Measurements from ENCODE around the gene JCAD. TPM values are rescaled to one million over a fixed set of nuclear protein-coding genes. Genes with fewer than 3 reads are reported as not detected.

Gene JCAD
- total and polyA plus RNA-seq, 2 experiments from 2014 or later: 0.78 to 2.1 TPM

GRCh38 chr10:30057421-30057841, 2.0 kb downstream of the JCAD start:
- H3K4me3 ChIP-seq: no peak overlapping the region
- no peaks in the 10 kb centered on the region for H3K9me2 ChIP-seq (ENCODE audit: insufficient read depth)
- peak overlapping the region; percentile 77 for H3K4me3 Mint-ChIP-seq
- no peaks in the 10 kb centered on the region for H4K20me1 ChIP-seq (replicated peaks; ENCODE audit: insufficient read depth)
- peak overlapping the region; percentile 95 for H3K4me2 ChIP-seq
- H3K27me3 Mint-ChIP-seq (ENCODE audit: insufficient read depth, low read depth, poor library complexity): peaks cover 22% of the 10 kb centered on the region
- ATAC-seq: no peak
- H3K79me2 ChIP-seq (replicated peaks; ENCODE audit: insufficient read depth): no peaks in the 10 kb centered on the region
- no peak for DNase-seq (ENCODE audit: low spot score)
- peaks cover 33% of the 10 kb centered on the region for H3K4me1 Mint-ChIP-seq
- no peak overlapping the region for H2AFZ ChIP-seq
- H3K4me1 ChIP-seq (ENCODE audit: insufficient read depth): peaks cover 31% of the 10 kb centered on the region
- no peaks in the 10 kb centered on the region; the same call in 2 of the 3 replicates for H3K9me3 Mint-ChIP-seq
- no peak overlapping the region for H3K27ac ChIP-seq (ENCODE audit: low read depth)
- no peak overlapping the region for H3K27ac Mint-ChIP-seq
- no peaks in the 10 kb centered on the region for H3F3A ChIP-seq (replicated peaks; ENCODE audit: low read depth)
- TF ChIP-seq EZH2phosphoT487 (IDR thresholded peaks at IDR 0.05; ENCODE audit: unreplicated experiment): no peak
- H3K36me3 ChIP-seq (ENCODE audit: insufficient read depth): no peaks in the 10 kb centered on the region
- H3K27me3 ChIP-seq (ENCODE audit: insufficient read depth): peaks cover 36% of the 10 kb centered on the region
- H3K36me3 Mint-ChIP-seq (ENCODE audit: low read depth): no peaks in the 10 kb centered on the region; the same call in 2 of the 3 replicates

- H3K27me3 Mint-ChIP-seq (ENCODE audit: insufficient read depth, low read depth, poor library complexity): peaks cover 22% of the 10 kb centered on the region
- peak overlapping the region; percentile 64; the same call in 1 of the 2 replicates for H3K27ac Mint-ChIP-seq
- Histone ChIP-seq H2AFZ (no peak overlapping the region), H3K27me3 (ENCODE audit: insufficient read depth) (peaks cover 36% of the 10 kb centered on the region), H3F3A (replicated peaks; ENCODE audit: low read depth) (no peaks in the 10 kb centered on the region), H3K4me2 (peak overlapping the region; percentile 95), H3K36me3 (ENCODE audit: insufficient read depth) (no peaks in the 10 kb centered on the region), H3K4me3 (no peak overlapping the region), H3K79me2 (replicated peaks; ENCODE audit: insufficient read depth) (no peaks in the 10 kb centered on the region), H3K27ac (ENCODE audit: low read depth) (no peak overlapping the region), H3K4me1 (ENCODE audit: insufficient read depth) (peaks cover 31% of the 10 kb centered on the region), H4K20me1 (replicated peaks; ENCODE audit: insufficient read depth) (no peaks in the 10 kb centered on the region), H3K9me2 (ENCODE audit: insufficient read depth) (no peaks in the 10 kb centered on the region)
- DNase-seq (ENCODE audit: low spot score) (peak; percentile 61), ATAC-seq (peak; percentile 36)
- no peaks in the 10 kb centered on the region; the same call in 2 of the 3 replicates for H3K36me3 Mint-ChIP-seq (ENCODE audit: low read depth)
- H3K4me3 Mint-ChIP-seq: peak overlapping the region; percentile 19; the same call in 1 of the 3 replicates
- no peaks in the 10 kb centered on the region; the same call in 2 of the 3 replicates for H3K9me3 Mint-ChIP-seq
- peaks cover 35% of the 10 kb centered on the region for H3K4me1 Mint-ChIP-seq
- no peak for TF ChIP-seq CREB1 (CRISPR knock-in tag; IDR thresholded peaks at IDR 0.05; ENCODE audit: low read depth)
- TF ChIP-seq ZNF331 (CRISPR knock-in tag; IDR thresholded peaks at IDR 0.05; ENCODE audit: low read depth): no peak
- TF ChIP-seq, protein P1, sequence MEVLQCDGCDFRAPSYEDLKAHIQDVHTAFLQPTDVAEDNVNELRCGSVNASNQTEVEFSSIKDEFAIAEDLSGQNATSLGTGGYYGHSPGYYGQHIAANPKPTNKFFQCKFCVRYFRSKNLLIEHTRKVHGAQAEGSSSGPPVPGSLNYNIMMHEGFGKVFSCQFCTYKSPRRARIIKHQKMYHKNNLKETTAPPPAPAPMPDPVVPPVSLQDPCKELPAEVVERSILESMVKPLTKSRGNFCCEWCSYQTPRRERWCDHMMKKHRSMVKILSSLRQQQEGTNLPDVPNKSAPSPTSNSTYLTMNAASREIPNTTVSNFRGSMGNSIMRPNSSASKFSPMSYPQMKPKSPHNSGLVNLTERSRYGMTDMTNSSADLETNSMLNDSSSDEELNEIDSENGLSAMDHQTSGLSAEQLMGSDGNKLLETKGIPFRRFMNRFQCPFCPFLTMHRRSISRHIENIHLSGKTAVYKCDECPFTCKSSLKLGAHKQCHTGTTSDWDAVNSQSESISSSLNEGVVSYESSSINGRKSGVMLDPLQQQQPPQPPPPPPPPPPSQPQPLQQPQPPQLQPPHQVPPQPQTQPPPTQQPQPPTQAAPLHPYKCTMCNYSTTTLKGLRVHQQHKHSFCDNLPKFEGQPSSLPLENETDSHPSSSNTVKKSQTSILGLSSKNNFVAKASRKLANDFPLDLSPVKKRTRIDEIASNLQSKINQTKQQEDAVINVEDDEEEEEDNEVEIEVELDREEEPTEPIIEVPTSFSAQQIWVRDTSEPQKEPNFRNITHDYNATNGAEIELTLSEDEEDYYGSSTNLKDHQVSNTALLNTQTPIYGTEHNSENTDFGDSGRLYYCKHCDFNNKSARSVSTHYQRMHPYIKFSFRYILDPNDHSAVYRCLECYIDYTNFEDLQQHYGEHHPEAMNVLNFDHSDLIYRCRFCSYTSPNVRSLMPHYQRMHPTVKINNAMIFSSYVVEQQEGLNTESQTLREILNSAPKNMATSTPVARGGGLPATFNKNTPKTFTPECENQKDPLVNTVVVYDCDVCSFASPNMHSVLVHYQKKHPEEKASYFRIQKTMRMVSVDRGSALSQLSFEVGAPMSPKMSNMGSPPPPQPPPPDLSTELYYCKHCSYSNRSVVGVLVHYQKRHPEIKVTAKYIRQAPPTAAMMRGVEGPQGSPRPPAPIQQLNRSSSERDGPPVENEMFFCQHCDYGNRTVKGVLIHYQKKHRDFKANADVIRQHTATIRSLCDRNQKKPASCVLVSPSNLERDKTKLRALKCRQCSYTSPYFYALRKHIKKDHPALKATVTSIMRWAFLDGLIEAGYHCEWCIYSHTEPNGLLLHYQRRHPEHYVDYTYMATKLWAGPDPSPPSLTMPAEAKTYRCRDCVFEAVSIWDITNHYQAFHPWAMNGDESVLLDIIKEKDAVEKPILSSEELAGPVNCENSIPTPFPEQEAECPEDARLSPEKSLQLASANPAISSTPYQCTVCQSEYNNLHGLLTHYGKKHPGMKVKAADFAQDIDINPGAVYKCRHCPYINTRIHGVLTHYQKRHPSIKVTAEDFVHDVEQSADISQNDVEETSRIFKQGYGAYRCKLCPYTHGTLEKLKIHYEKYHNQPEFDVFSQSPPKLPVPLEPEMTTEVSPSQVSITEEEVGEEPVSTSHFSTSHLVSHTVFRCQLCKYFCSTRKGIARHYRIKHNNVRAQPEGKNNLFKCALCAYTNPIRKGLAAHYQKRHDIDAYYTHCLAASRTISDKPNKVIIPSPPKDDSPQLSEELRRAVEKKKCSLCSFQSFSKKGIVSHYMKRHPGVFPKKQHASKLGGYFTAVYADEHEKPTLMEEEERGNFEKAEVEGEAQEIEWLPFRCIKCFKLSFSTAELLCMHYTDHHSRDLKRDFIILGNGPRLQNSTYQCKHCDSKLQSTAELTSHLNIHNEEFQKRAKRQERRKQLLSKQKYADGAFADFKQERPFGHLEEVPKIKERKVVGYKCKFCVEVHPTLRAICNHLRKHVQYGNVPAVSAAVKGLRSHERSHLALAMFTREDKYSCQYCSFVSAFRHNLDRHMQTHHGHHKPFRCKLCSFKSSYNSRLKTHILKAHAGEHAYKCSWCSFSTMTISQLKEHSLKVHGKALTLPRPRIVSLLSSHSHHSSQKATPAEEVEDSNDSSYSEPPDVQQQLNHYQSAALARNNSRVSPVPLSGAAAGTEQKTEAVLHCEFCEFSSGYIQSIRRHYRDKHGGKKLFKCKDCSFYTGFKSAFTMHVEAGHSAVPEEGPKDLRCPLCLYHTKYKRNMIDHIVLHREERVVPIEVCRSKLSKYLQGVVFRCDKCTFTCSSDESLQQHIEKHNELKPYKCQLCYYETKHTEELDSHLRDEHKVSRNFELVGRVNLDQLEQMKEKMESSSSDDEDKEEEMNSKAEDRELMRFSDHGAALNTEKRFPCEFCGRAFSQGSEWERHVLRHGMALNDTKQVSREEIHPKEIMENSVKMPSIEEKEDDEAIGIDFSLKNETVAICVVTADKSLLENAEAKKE (CRISPR knock-in tag; IDR thresholded peaks at IDR 0.05): no peak
- TF ChIP-seq NANOG (IDR thresholded peaks at IDR 0.05; ENCODE audit: borderline replicate concordance): no peak
- no peak for TF ChIP-seq STAT1 (IDR thresholded peaks at IDR 0.05; ENCODE audit: unreplicated experiment)
- no peak for TF ChIP-seq EZH2 (IDR thresholded peaks at IDR 0.05; ENCODE audit: low read depth, unreplicated experiment)
- no peak for TF ChIP-seq EZH2phosphoT487 (IDR thresholded peaks at IDR 0.05; ENCODE audit: unreplicated experiment)
- no peak for TF ChIP-seq JUNB (IDR thresholded peaks at IDR 0.05; ENCODE audit: unreplicated experiment)
- no peak for TF ChIP-seq ZNF114 (CRISPR knock-in tag; IDR thresholded peaks at IDR 0.05)
- no peak for TF ChIP-seq POLR2AphosphoS5 (IDR thresholded peaks at IDR 0.05; ENCODE audit: low read depth)
- TF ChIP-seq REST (IDR thresholded peaks at IDR 0.05; ENCODE audit: unreplicated experiment): no peak
Observed at GRCh38 chr10:30056767-30057355, 2.5 kb downstream of the JCAD start.

Data from GM23338 (cell line).